ENCODE measurements around the gene SEMA4D.
"Not testable (repeated sequence)": the region's sequence is repeated elsewhere in the genome, so short reads cannot be mapped to it uniquely, and the experiment has no call there.

- not testable (repeated sequence) for TF ChIP-seq CTCF (conservative IDR thresholded peaks at IDR 0.05; ENCODE audit: low read depth, low read length); EZH2phosphoT487 (IDR thresholded peaks at IDR 0.05; ENCODE audit: borderline replicate concordance, low read length); EZH2 (IDR thresholded peaks at IDR 0.05; ENCODE audit: low read length, unreplicated experiment)
Observed at GRCh38 chr9:89480372-89480771, 17.5 kb downstream of the SEMA4D start.
